ENCODE measurements around the gene TOM1L2.
"Not testable (repeated sequence)": the region's sequence is repeated elsewhere in the genome, so short reads cannot be mapped to it uniquely, and the experiment has no call there.

The TOM1L2 gene

GRCh38 chr17:17814162-17815061 is 157.8 kb downstream of the TOM1L2 start:
- DNase-seq = no peak

GRCh38 chr17:17813725-17814095 is 158.5 kb downstream of the TOM1L2 start:
- no peak for DNase-seq

- DNase-seq = no peak
Measured at GRCh38 chr17:17813055-17813724, 159.0 kb downstream of the TOM1L2 start.

- DNase-seq = peak; percentile 75
Measured at GRCh38 chr17:17812211-17813054, 159.8 kb downstream of the TOM1L2 start.

- DNase-seq = no peak
Measured at GRCh38 chr17:17811381-17812210, 160.6 kb downstream of the TOM1L2 start.

GRCh38 chr17:17810895-17811248 is 161.3 kb downstream of the TOM1L2 start:
- no peak for DNase-seq

- DNase-seq = no peak
Measured at GRCh38 chr17:17810084-17810894, 161.9 kb downstream of the TOM1L2 start.

- no peak for DNase-seq
Measured at GRCh38 chr17:17809531-17810083, 162.6 kb downstream of the TOM1L2 start.

- no peak for DNase-seq
Measured at GRCh38 chr17:17808706-17809432, 163.3 kb downstream of the TOM1L2 start.

GRCh38 chr17:17808200-17808599 is 164.0 kb downstream of the TOM1L2 start:
- DNase-seq = not testable (repeated sequence)

- DNase-seq = no peak
Measured at GRCh38 chr17:17807440-17807839, 164.8 kb downstream of the TOM1L2 start.

- DNase-seq = no peak
Measured at GRCh38 chr17:17806611-17807274, 165.5 kb downstream of the TOM1L2 start.

- DNase-seq = no peak
Measured at GRCh38 chr17:17806035-17806434, 166.2 kb downstream of the TOM1L2 start.

- DNase-seq = no peak
Measured at GRCh38 chr17:17805575-17805974, 166.6 kb downstream of the TOM1L2 start.

- no peak for DNase-seq
Measured at GRCh38 chr17:17804007-17804406, 168.2 kb downstream of the TOM1L2 start.

- DNase-seq = no peak
Measured at GRCh38 chr17:17801800-17802481, 170.3 kb downstream of the TOM1L2 start.

GRCh38 chr17:17800504-17801021 is 171.6 kb downstream of the TOM1L2 start:
- no peak for DNase-seq

- no peak for DNase-seq
Measured at GRCh38 chr17:17798573-17799255, 173.5 kb downstream of the TOM1L2 start.
